Measurements from ENCODE around the gene SLC1A7. TPM values are rescaled to one million over a fixed set of nuclear protein-coding genes. Genes with fewer than 3 reads are reported as not detected.

Gene SLC1A7
- total and polyA plus RNA-seq, 2 of the 13 experiments (the other 11 are each of a cell fraction or from before 2014, with no cell fraction given): 0.04 to 2.0 TPM

DNA sequence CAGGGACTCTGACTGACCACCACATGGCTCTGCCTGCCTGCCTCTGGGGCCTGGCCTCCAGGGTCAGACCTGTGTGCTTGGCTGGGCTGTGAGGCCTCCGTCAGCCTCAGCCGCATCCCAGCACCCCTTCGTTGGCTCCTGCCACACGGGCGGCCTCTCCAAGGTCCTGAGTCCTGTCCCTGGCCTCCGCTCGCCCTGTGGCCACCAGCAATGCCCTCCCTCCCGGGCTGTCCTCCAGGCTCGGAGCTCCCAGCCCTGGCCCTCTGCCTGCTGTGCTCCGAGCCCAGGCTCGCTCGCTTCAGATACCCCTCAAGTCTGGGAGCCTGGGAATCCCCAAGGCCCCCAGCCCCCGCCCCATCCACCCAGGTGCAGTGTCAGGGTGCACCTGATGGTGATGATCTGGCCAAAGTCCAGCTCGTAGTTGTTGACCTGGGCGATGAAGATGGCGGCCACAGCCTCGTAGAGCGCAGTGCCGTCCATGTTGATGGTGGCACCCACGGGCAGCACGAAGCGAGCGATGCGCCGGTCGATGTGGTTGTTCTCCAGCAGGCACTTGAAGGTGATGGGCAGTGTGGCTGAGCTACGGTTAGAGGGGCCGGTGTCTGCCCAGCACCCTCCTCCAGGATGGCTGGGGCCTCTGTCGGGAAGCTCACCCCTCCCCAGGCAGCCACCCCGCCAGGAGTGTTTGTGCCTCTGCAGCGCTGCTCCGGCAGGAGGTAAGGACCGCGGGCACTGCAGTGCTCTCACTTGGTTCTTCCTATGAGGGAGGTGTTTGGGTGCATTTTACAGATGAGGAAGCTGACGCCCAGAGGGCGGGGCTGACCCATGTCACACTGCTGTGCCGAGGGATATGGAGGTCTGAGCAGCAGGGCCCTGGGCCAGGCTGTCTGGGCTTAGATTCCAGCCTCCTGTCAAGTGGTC is 52.0 kb downstream of the SLC1A7 start (continued):
- TF ChIP-seq, protein P1, sequence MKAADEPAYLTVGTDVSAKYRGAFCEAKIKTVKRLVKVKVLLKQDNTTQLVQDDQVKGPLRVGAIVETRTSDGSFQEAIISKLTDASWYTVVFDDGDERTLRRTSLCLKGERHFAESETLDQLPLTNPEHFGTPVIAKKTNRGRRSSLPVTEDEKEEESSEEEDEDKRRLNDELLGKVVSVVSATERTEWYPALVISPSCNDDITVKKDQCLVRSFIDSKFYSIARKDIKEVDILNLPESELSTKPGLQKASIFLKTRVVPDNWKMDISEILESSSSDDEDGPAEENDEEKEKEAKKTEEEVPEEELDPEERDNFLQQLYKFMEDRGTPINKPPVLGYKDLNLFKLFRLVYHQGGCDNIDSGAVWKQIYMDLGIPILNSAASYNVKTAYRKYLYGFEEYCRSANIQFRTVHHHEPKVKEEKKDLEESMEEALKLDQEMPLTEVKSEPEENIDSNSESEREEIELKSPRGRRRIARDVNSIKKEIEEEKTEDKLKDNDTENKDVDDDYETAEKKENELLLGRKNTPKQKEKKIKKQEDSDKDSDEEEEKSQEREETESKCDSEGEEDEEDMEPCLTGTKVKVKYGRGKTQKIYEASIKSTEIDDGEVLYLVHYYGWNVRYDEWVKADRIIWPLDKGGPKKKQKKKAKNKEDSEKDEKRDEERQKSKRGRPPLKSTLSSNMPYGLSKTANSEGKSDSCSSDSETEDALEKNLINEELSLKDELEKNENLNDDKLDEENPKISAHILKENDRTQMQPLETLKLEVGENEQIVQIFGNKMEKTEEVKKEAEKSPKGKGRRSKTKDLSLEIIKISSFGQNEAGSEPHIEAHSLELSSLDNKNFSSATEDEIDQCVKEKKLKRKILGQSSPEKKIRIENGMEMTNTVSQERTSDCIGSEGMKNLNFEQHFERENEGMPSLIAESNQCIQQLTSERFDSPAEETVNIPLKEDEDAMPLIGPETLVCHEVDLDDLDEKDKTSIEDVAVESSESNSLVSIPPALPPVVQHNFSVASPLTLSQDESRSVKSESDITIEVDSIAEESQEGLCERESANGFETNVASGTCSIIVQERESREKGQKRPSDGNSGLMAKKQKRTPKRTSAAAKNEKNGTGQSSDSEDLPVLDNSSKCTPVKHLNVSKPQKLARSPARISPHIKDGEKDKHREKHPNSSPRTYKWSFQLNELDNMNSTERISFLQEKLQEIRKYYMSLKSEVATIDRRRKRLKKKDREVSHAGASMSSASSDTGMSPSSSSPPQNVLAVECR (CRISPR knock-in tag; IDR thresholded peaks at IDR 0.05; ENCODE audit: borderline replicate concordance): peak; percentile 18; the same call in 1 of the 2 replicates
- TF ChIP-seq, protein P2, sequence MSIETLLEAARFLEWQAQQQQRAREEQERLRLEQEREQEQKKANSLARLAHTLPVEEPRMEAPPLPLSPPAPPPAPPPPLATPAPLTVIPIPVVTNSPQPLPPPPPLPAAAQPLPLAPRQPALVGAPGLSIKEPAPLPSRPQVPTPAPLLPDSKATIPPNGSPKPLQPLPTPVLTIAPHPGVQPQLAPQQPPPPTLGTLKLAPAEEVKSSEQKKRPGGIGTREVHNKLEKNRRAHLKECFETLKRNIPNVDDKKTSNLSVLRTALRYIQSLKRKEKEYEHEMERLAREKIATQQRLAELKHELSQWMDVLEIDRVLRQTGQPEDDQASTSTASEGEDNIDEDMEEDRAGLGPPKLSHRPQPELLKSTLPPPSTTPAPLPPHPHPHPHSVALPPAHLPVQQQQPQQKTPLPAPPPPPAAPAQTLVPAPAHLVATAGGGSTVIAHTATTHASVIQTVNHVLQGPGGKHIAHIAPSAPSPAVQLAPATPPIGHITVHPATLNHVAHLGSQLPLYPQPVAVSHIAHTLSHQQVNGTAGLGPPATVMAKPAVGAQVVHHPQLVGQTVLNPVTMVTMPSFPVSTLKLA (IDR thresholded peaks at IDR 0.05): no peak
- TF ChIP-seq SIX4 (CRISPR knock-in tag; IDR thresholded peaks at IDR 0.05): no peak
- no peak for TF ChIP-seq ARNT2 (CRISPR knock-in tag; IDR thresholded peaks at IDR 0.05; ENCODE audit: low read depth)
- no peak for TF ChIP-seq ZKSCAN1 (IDR thresholded peaks at IDR 0.05; ENCODE audit: low read length)
- TF ChIP-seq ZKSCAN5 (CRISPR knock-in tag; IDR thresholded peaks at IDR 0.05): 0 out of 2 replicates have a peak, but pooled peaks have one; percentile 72
- TF ChIP-seq CENPT (CRISPR knock-in tag; IDR thresholded peaks at IDR 0.05; ENCODE audit: low read depth): no peak
- no peak for TF ChIP-seq TCF7 (IDR thresholded peaks at IDR 0.05; ENCODE audit: low read depth)
- TF ChIP-seq, protein P3, sequence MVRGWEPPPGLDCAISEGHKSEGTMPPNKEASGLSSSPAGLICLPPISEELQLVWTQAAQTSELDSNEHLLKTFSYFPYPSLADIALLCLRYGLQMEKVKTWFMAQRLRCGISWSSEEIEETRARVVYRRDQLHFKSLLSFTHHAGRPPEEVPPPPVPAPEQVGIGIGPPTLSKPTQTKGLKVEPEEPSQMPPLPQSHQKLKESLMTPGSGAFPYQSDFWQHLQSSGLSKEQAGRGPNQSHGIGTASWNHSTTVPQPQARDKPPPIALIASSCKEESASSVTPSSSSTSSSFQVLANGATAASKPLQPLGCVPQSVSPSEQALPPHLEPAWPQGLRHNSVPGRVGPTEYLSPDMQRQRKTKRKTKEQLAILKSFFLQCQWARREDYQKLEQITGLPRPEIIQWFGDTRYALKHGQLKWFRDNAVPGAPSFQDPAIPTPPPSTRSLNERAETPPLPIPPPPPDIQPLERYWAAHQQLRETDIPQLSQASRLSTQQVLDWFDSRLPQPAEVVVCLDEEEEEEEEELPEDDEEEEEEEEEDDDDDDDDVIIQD (CRISPR knock-in tag; IDR thresholded peaks at IDR 0.05; ENCODE audit: low read depth): no peak
- no peak for TF ChIP-seq SMAD3 (CRISPR knock-in tag; IDR thresholded peaks at IDR 0.05)
- TF ChIP-seq, protein P4, sequence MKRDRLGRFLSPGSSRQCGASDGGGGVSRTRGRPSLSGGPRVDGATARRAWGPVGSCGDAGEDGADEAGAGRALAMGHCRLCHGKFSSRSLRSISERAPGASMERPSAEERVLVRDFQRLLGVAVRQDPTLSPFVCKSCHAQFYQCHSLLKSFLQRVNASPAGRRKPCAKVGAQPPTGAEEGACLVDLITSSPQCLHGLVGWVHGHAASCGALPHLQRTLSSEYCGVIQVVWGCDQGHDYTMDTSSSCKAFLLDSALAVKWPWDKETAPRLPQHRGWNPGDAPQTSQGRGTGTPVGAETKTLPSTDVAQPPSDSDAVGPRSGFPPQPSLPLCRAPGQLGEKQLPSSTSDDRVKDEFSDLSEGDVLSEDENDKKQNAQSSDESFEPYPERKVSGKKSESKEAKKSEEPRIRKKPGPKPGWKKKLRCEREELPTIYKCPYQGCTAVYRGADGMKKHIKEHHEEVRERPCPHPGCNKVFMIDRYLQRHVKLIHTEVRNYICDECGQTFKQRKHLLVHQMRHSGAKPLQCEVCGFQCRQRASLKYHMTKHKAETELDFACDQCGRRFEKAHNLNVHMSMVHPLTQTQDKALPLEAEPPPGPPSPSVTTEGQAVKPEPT (CRISPR knock-in tag; IDR thresholded peaks at IDR 0.05; ENCODE audit: low read depth): no peak
- no peak; the same call in 1 of the 2 replicates for TF ChIP-seq ZNF232 (CRISPR knock-in tag; IDR thresholded peaks at IDR 0.05; ENCODE audit: borderline replicate concordance)
- TF ChIP-seq TOE1 (CRISPR knock-in tag; IDR thresholded peaks at IDR 0.05): no peak
- TF ChIP-seq SSRP1 (CRISPR knock-in tag; IDR thresholded peaks at IDR 0.05): no peak
- TF ChIP-seq HNRNPLL (IDR thresholded peaks at IDR 0.05; ENCODE audit: low read depth, low read length, poor library complexity, severe bottlenecking): no peak
- no peak for TF ChIP-seq ZC3H4 (CRISPR knock-in tag; IDR thresholded peaks at IDR 0.05; ENCODE audit: borderline replicate concordance)
- no peak for TF ChIP-seq MEF2D (CRISPR knock-in tag; IDR thresholded peaks at IDR 0.05)
- no peak for TF ChIP-seq ZNF878 (CRISPR knock-in tag; IDR thresholded peaks at IDR 0.05)
- TF ChIP-seq STAT5B (CRISPR knock-in tag; IDR thresholded peaks at IDR 0.05): no peak
- no peak for TF ChIP-seq ZFP37 (CRISPR knock-in tag; IDR thresholded peaks at IDR 0.05; ENCODE audit: borderline replicate concordance)

All from HepG2 (cell line).